ENCODE data around the gene GPATCH2.

DNA sequence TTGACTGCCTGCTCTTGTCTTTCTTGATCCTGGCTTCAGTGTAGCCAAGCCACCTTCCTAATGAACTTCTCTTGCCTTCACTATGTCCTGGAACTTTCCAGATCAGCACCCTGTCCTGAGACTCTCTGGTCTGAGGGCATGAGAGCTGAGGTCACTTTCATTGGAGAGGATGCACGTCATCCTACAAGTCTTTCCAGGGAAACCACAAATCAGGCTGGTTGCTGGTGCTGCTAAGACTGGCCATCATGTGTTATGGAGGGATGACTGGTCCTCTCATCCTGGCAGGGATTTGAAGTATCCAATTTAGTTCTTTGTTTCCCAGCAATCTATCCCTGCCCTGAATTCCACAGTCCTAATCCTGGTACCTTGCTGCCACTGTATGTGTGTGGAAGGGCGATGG, 228.6 kb downstream of the GPATCH2 start:
- TF ChIP-seq, protein P1, sequence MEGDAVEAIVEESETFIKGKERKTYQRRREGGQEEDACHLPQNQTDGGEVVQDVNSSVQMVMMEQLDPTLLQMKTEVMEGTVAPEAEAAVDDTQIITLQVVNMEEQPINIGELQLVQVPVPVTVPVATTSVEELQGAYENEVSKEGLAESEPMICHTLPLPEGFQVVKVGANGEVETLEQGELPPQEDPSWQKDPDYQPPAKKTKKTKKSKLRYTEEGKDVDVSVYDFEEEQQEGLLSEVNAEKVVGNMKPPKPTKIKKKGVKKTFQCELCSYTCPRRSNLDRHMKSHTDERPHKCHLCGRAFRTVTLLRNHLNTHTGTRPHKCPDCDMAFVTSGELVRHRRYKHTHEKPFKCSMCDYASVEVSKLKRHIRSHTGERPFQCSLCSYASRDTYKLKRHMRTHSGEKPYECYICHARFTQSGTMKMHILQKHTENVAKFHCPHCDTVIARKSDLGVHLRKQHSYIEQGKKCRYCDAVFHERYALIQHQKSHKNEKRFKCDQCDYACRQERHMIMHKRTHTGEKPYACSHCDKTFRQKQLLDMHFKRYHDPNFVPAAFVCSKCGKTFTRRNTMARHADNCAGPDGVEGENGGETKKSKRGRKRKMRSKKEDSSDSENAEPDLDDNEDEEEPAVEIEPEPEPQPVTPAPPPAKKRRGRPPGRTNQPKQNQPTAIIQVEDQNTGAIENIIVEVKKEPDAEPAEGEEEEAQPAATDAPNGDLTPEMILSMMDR (IDR thresholded peaks at IDR 0.05): no peak
- TF ChIP-seq EZH2phosphoT487 (IDR thresholded peaks at IDR 0.05): no peak
- TF ChIP-seq EZH2 (IDR thresholded peaks at IDR 0.05): no peak
